ENCODE measurements around the gene DDA1.

DDA1 gene

DNA sequence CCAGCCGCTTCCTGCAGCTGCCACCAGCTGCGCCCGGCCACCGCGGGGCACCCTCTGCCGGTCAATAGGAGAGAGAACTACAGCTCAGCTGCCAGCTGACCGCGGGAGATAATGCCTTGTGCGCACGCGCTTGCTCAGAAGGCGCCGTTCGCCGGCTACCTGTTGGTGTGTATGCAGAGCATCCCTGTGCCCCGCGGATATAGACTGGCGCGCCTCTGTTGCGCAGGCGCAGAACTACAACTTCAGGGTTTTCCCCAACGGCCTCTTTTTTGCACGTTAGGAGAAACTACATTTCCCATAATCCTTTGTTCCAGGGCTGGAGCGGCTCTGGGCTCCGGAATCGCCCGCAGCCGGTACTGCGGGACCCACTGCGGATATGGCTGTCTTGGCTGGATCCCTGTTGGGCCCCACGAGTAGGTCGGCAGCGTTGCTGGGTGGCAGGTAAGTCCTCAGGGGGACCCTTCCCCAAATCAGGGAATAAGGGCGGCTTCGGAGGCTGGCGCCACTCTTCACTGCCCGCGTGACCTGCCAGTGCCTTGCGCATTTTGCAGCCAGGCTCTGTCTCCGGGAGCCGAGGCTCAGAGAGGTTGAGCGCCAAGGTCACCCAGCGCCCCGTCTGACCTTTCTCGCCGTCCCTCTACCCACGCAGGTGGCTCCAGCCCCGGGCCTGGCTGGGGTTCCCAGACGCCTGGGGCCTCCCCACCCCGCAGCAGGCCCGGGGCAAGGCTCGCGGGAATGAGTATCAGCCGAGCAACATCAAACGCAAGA lies 3.7 kb upstream of the DDA1 start, which contains the start of gene MRPL34:
Gene MRPL34, plus strand, starts transcription at position 356 of the 768 bp plus-strand sequence. Its CDS starts 21 bp downstream, at position 377.
- H3K4me3 ChIP-seq (replicated peaks; ENCODE audit: insufficient read depth, low read length): peak within 1 kb of the TSS; percentile 78
- peak; percentile 100 for TF ChIP-seq POLR2AphosphoS5 (IDR thresholded peaks at IDR 0.05; ENCODE audit: low read depth)
- no peak for TF ChIP-seq SPI1 (IDR thresholded peaks at IDR 0.05; ENCODE audit: borderline replicate concordance, low read depth)
- peak; percentile 77 for TF ChIP-seq GABPA (IDR thresholded peaks at IDR 0.05; ENCODE audit: low read depth)
- TF ChIP-seq, protein P1, sequence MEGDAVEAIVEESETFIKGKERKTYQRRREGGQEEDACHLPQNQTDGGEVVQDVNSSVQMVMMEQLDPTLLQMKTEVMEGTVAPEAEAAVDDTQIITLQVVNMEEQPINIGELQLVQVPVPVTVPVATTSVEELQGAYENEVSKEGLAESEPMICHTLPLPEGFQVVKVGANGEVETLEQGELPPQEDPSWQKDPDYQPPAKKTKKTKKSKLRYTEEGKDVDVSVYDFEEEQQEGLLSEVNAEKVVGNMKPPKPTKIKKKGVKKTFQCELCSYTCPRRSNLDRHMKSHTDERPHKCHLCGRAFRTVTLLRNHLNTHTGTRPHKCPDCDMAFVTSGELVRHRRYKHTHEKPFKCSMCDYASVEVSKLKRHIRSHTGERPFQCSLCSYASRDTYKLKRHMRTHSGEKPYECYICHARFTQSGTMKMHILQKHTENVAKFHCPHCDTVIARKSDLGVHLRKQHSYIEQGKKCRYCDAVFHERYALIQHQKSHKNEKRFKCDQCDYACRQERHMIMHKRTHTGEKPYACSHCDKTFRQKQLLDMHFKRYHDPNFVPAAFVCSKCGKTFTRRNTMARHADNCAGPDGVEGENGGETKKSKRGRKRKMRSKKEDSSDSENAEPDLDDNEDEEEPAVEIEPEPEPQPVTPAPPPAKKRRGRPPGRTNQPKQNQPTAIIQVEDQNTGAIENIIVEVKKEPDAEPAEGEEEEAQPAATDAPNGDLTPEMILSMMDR (IDR thresholded peaks at IDR 0.05; ENCODE audit: insufficient read depth, low read length): peak; percentile 64
- peak; percentile 99 to 100 for DNase-seq (ENCODE audit: low read depth in 1 of 2, low spot score in 1 of 2)
- H3K27me3 ChIP-seq (ENCODE audit: insufficient read depth, poor library complexity, severe bottlenecking): no peaks in the 10 kb centered on the region
- peak within 1 kb of the TSS; percentile 86 for H3K27ac ChIP-seq (replicated peaks)

DNA sequence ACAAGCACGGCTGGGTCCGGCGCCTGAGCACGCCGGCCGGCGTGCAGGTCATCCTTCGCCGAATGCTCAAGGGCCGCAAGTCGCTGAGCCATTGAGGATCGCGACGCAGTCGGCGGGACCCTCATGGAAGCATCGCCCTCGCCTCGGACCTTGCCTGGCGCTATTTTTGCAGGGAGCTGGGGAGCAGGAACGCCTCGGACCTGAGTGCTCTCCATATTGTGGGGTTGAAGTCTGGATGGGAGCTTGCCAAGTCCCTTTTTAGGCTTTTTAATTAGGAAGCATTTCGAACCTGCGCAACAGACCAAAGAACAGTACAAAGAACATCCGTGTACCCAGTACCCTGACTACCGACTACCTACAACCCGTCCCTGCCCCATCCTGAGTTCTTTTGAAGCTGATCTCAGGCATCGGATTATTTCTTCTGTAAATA lies 3.1 kb upstream of the DDA1 start:
- no peak for DNase-seq (ENCODE audit: low read depth in 1 of 2, low spot score in 1 of 2)
- Histone ChIP-seq H3K27me3 (ENCODE audit: insufficient read depth, poor library complexity, severe bottlenecking) (no peaks in the 10 kb centered on the region), H3K4me3 (replicated peaks; ENCODE audit: insufficient read depth, low read length) (peak overlapping the region; percentile 78), H3K27ac (replicated peaks) (peak overlapping the region; percentile 86)
- TF ChIP-seq, protein P2, sequence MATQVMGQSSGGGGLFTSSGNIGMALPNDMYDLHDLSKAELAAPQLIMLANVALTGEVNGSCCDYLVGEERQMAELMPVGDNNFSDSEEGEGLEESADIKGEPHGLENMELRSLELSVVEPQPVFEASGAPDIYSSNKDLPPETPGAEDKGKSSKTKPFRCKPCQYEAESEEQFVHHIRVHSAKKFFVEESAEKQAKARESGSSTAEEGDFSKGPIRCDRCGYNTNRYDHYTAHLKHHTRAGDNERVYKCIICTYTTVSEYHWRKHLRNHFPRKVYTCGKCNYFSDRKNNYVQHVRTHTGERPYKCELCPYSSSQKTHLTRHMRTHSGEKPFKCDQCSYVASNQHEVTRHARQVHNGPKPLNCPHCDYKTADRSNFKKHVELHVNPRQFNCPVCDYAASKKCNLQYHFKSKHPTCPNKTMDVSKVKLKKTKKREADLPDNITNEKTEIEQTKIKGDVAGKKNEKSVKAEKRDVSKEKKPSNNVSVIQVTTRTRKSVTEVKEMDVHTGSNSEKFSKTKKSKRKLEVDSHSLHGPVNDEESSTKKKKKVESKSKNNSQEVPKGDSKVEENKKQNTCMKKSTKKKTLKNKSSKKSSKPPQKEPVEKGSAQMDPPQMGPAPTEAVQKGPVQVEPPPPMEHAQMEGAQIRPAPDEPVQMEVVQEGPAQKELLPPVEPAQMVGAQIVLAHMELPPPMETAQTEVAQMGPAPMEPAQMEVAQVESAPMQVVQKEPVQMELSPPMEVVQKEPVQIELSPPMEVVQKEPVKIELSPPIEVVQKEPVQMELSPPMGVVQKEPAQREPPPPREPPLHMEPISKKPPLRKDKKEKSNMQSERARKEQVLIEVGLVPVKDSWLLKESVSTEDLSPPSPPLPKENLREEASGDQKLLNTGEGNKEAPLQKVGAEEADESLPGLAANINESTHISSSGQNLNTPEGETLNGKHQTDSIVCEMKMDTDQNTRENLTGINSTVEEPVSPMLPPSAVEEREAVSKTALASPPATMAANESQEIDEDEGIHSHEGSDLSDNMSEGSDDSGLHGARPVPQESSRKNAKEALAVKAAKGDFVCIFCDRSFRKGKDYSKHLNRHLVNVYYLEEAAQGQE (IDR thresholded peaks at IDR 0.05; ENCODE audit: insufficient replicate concordance, low read depth): no peak
- TF ChIP-seq, protein P1 (IDR thresholded peaks at IDR 0.05; ENCODE audit: insufficient read depth, low read length): no peak
- TF ChIP-seq GABPA (IDR thresholded peaks at IDR 0.05; ENCODE audit: low read depth) (no peak), SPI1 (IDR thresholded peaks at IDR 0.05; ENCODE audit: borderline replicate concordance, low read depth) (no peak), POLR2AphosphoS5 (IDR thresholded peaks at IDR 0.05; ENCODE audit: low read depth) (no peak)

DNA sequence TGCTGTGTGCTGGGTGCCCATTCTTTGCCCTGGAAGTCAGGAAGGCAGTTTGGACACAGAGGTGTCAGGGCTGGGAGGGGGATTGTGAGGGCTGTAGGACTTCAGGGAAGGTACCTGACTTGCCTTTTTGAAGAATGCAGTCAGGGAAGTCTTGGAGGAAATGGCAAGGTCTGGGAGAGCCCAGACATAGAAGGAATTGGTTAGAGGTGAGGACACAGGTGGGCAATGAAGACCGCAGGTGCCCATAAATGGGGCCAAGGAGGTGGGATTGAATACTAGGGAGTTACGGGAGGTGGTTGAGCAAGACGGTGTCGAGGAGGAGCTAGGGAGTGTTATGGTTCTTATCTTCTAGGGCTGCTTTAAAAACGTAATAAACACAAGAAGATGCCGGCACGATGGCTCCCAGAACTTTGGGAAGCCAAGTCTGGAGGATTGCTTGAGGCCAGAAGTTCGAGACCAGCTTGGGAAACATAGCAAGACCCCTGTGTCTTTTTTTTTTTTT lies 1.4 kb upstream of the DDA1 start:
- no peak for DNase-seq (ENCODE audit: low read depth in 1 of 2, low spot score in 1 of 2)
- Histone ChIP-seq H3K27ac (replicated peaks) (no peak overlapping the region), H3K4me3 (replicated peaks; ENCODE audit: insufficient read depth, low read length) (no peak overlapping the region), H3K27me3 (ENCODE audit: insufficient read depth, poor library complexity, severe bottlenecking) (no peaks in the 10 kb centered on the region)
- TF ChIP-seq POLR2AphosphoS5 (IDR thresholded peaks at IDR 0.05; ENCODE audit: low read depth) (no peak), SPI1 (IDR thresholded peaks at IDR 0.05; ENCODE audit: borderline replicate concordance, low read depth) (no peak), GABPA (IDR thresholded peaks at IDR 0.05; ENCODE audit: low read depth) (no peak)
- TF ChIP-seq, protein P2 (IDR thresholded peaks at IDR 0.05; ENCODE audit: insufficient replicate concordance, low read depth): no peak
- TF ChIP-seq, protein P1 (IDR thresholded peaks at IDR 0.05; ENCODE audit: insufficient read depth, low read length): no peak

Measured in HL-60 (cell line).